Fibroblast of pulmonary artery (primary cell): ENCODE results near the gene PTP4A2.

ENCODE experiments used
- DNase-seq: peaks from one replicate; pipeline ENCODE4 v3.0.0-alpha.2; 2010; ENCODE audit warnings: low read depth
- H3K4me3 ChIP-seq: replicated peaks from 2 replicates; pipeline ENCODE4 v1.5.1; 2011; ENCODE audit warnings: low read depth, mild to moderate bottlenecking, control low read depth, low read length, moderate library complexity
- CTCF ChIP-seq: IDR thresholded peaks from 2 replicates; pipeline ENCODE4 v1.5.1; 2011; ENCODE audit warnings: mild to moderate bottlenecking, control low read depth, low read length, inconsistent platforms; ENCODE audit errors: missing control alignments

Gene PTP4A2

DNA sequence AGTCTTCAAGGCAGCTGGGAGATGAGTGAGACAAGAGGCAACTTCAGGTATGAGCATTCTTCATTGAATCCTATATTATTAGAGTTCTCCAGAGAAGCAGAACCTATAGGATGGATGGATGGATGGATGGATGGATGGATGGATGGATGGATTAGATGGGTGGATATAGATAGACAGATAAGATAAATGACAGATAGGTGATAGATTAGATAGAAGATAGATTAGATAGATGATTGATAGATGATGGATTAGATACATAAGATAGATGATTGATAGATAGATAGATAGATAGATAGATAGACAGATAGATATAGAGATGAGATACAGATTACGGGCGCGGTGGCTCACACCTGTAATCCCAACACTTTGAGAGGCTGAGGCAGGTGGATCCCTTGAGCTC is 79.1 kb downstream of the PTP4A2 start:
- no peak overlapping the region for H3K4me3 ChIP-seq
- TF ChIP-seq CTCF, result no peak
- no peak for DNase-seq

- no peak for TF ChIP-seq CTCF
- no peak for DNase-seq
- H3K4me3 ChIP-seq, result no peak overlapping the region
Measured at GRCh38 chr1:31857863-31858262, 80.3 kb downstream of the PTP4A2 start.
